ENCODE data around the gene SKP2.

- TF ChIP-seq MYC (IDR thresholded peaks at IDR 0.05; ENCODE audit: low read depth, low read length) (no peak), CTCF (IDR thresholded peaks at IDR 0.05; ENCODE audit: low read depth, low read length) (no peak)
These were observed 23.1 kb upstream of the SKP2 start for GRCh38 chr5:36128795-36129194.
